ENCODE measurements around the gene ZNF71. TPM values are rescaled to one million over a fixed set of nuclear protein-coding genes. Genes with fewer than 3 reads are reported as not detected.
A peak's percentile ranks its signal among the peaks of the same experiment; 100 is the strongest.

Gene ZNF71
- total and polyA plus RNA-seq, 3 experiments from 2014 or later: 8.2 to 11.8 (median 8.4) TPM

DNA sequence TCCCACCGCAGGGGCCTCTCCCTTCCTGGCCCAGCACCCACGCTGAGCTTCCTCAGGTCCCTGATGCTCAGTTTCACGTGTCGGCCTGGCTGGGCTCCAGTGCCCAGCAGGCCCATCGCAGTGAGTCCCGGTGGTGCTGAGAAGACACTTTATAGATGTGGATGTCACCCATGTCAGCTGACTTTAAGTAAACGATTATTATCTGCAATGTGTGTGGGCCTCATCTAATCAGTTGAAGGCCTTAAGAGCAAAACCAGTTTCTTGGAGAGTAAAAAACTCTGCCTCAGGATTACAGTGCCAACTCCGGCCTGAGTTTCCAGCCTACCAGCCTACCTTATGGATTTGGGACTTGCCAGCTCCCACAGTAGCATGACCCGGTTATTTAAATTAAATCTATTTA lies 30.6 kb downstream of the ZNF71 start:
- Mint-ChIP-seq H3K27me3 (no peaks in the 10 kb centered on the region), H3K27ac (no peak overlapping the region), H3K4me3 (no peak overlapping the region), H3K9me3 (peaks cover 39 to 90% (median 73%) of the 10 kb centered on the region in 5 donors), H3K4me1 (no peaks in the 10 kb centered on the region), H3K36me3 (peaks cover 22 to 57% (median 48%) of the 10 kb centered on the region in 3 donors)
- ChIA-PET CTCF (no interaction called here), POLR2A (no interaction called here)
- Histone ChIP-seq H3K4me3 (ENCODE audit: low read length) (no peak overlapping the region), H3K27me3 (ENCODE audit: insufficient read depth, low read length, poor library complexity, severe bottlenecking) (no peaks in the 10 kb centered on the region), H3K27ac (ENCODE audit: low read depth, low read length) (no peak overlapping the region), H3K36me3 (ENCODE audit: insufficient read depth, low read length) (peaks cover 19% of the 10 kb centered on the region), H3K4me1 (ENCODE audit: insufficient read depth, low read length) (no peaks in the 10 kb centered on the region), H3K9me3 (ENCODE audit: low read length) (peaks cover 45% of the 10 kb centered on the region)
- no peak for DNase-seq

- no peak overlapping the region for H3K4me3 Mint-ChIP-seq
- Histone ChIP-seq H3K4me1 (ENCODE audit: insufficient read depth, low read length) (no peaks in the 10 kb centered on the region), H3K36me3 (ENCODE audit: insufficient read depth, low read length) (no peaks in the 10 kb centered on the region), H3K9me3 (ENCODE audit: low read length) (peaks cover 21% of the 10 kb centered on the region), H3K4me3 (ENCODE audit: low read length) (no peak overlapping the region), H3K27ac (ENCODE audit: low read depth, low read length) (no peak overlapping the region), H3K27me3 (ENCODE audit: insufficient read depth, low read length, poor library complexity, severe bottlenecking) (no peaks in the 10 kb centered on the region)
- no peak overlapping the region for H3K27ac Mint-ChIP-seq
- ChIA-PET POLR2A (no interaction called here), CTCF (no interaction called here)
- peaks cover 42 to 90% (median 68%) of the 10 kb centered on the region in 5 donors for H3K9me3 Mint-ChIP-seq
- H3K36me3 Mint-ChIP-seq: peaks cover 4 to 28% (median 7%) of the 10 kb centered on the region in 3 donors
- H3K27me3 Mint-ChIP-seq: no peaks in the 10 kb centered on the region
- DNase-seq: no peak
- no peaks in the 10 kb centered on the region for H3K4me1 Mint-ChIP-seq
Measured at GRCh38 chr19:56633021-56633420, 37.9 kb downstream of the ZNF71 start.

DNA sequence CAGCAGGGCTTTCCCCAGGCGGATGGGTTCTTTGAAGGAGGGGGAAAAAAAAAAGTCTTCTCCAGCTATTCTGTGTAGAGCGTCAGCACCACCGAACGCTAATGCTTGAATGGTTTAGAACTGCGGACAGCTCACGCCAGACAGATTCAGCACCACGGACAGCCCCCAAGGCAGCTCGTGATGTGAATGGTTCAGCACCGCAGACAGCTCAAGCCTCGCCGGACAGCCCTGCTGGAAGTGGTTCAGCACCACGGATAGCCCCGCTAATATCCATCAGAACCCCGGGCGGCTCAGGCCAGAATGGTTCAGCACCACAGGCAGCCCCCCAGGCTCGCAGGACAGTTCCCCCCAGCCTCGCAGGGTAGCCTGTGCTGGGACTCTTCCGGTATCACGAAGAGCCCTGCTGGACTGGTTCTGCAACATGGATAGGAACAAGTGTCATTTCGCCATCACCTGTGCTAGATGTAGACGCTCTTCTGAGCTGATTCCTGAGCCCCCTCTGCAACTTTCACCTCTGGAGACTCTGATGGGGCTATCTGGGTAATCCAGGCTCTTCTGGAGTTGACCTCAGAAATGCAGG lies 43.0 kb downstream of the ZNF71 start:
- Mint-ChIP-seq H3K36me3 (peaks cover 3 to 23% (median 5%) of the 10 kb centered on the region in 3 donors), H3K27ac (no peak overlapping the region), H3K9me3 (peaks cover 46 to 82% (median 60%) of the 10 kb centered on the region in 5 donors), H3K4me1 (no peaks in the 10 kb centered on the region), H3K27me3 (peaks cover 4 to 5% of the 10 kb centered on the region in 2 donors), H3K4me3 (no peak overlapping the region)
- Histone ChIP-seq H3K36me3 (ENCODE audit: insufficient read depth, low read length) (no peaks in the 10 kb centered on the region), H3K27me3 (ENCODE audit: insufficient read depth, low read length, poor library complexity, severe bottlenecking) (no peaks in the 10 kb centered on the region), H3K4me1 (ENCODE audit: insufficient read depth, low read length) (no peaks in the 10 kb centered on the region), H3K27ac (ENCODE audit: low read depth, low read length) (no peak overlapping the region), H3K4me3 (ENCODE audit: low read length) (no peak overlapping the region), H3K9me3 (ENCODE audit: low read length) (peaks cover 17% of the 10 kb centered on the region)
- POLR2A ChIA-PET: no interaction called here
- DNase-seq: peak in 1 of 5 donors; percentile 51
- CTCF ChIA-PET: no interaction called here

GRCh38 chr19:56639217-56639616 lies 44.1 kb downstream of the ZNF71 start:
- Histone ChIP-seq H3K4me1 (ENCODE audit: insufficient read depth, low read length) (no peaks in the 10 kb centered on the region), H3K27me3 (ENCODE audit: insufficient read depth, low read length, poor library complexity, severe bottlenecking) (no peaks in the 10 kb centered on the region), H3K9me3 (ENCODE audit: low read length) (peaks cover 13% of the 10 kb centered on the region), H3K4me3 (ENCODE audit: low read length) (no peak overlapping the region), H3K27ac (ENCODE audit: low read depth, low read length) (no peak overlapping the region), H3K36me3 (ENCODE audit: insufficient read depth, low read length) (no peaks in the 10 kb centered on the region)
- H3K9me3 Mint-ChIP-seq: peaks cover 42 to 79% (median 60%) of the 10 kb centered on the region in 5 donors
- ChIA-PET CTCF (no interaction called here), POLR2A (no interaction called here)
- H3K4me1 Mint-ChIP-seq: no peaks in the 10 kb centered on the region
- no peak for DNase-seq
- no peak overlapping the region for H3K4me3 Mint-ChIP-seq
- H3K27me3 Mint-ChIP-seq: peaks cover 4 to 13% of the 10 kb centered on the region in 2 donors
- H3K36me3 Mint-ChIP-seq: peaks cover 4 to 25% (median 7%) of the 10 kb centered on the region in 3 donors
- H3K27ac Mint-ChIP-seq: no peak overlapping the region

- Histone ChIP-seq H3K4me3 (ENCODE audit: low read length) (no peak within 1 kb of the TSS), H3K9me3 (ENCODE audit: low read length) (peaks cover 19% of the 10 kb centered on the region), H3K4me1 (ENCODE audit: insufficient read depth, low read length) (no peaks in the 10 kb centered on the region), H3K36me3 (ENCODE audit: insufficient read depth, low read length) (no peaks in the 10 kb centered on the region), H3K27ac (ENCODE audit: low read depth, low read length) (no peak within 1 kb of the TSS), H3K27me3 (ENCODE audit: insufficient read depth, low read length, poor library complexity, severe bottlenecking) (no peaks in the 10 kb centered on the region)
- peaks cover 4 to 41% (median 5%) of the 10 kb centered on the region in 3 donors for H3K36me3 Mint-ChIP-seq
- ChIA-PET CTCF (no interaction called here), POLR2A (no interaction called here)
- peaks cover 16 to 17% of the 10 kb centered on the region in 2 donors for H3K27me3 Mint-ChIP-seq
- H3K9me3 Mint-ChIP-seq: peaks cover 30 to 76% (median 71%) of the 10 kb centered on the region in 5 donors
- no peak for DNase-seq
- H3K4me3 Mint-ChIP-seq: no peak within 1 kb of the TSS
- H3K27ac Mint-ChIP-seq: no peak within 1 kb of the TSS
- no peaks in the 10 kb centered on the region for H3K4me1 Mint-ChIP-seq
Measured at GRCh38 chr19:56642711-56643459, 47.8 kb downstream of the ZNF71 start, which contains the start of gene SMIM17. SMIM17 (plus strand) TSS chr19:56643159; CDS start chr19:56645668, 2,509 bp downstream.

DNA sequence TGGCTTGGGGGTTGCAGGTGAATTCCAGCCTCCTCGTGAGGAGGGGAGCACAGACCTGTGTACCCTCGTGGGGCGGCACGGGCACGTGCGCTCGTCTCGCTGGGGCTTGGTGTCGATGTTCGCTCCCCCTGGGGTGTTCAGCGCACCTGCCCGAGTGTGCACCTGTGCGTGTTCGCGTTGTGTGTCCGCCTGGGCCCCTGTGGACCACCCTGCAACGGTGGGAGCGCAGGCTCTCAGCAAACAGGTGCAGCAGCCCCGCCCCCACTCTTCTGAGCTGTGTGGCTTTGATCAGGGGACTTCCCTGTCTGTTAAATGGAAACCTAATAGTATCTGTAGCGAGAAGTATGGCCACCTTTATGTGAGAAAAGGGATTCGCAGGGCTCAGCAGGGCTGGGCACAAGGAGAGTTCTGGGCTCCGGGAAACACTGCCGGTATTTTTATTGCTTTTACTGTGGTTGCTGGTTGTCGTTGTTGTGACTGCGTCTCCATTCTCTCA lies 48.4 kb downstream of the ZNF71 start:
- no peaks in the 10 kb centered on the region for H3K4me1 Mint-ChIP-seq
- Histone ChIP-seq H3K4me1 (ENCODE audit: insufficient read depth, low read length) (no peaks in the 10 kb centered on the region), H3K4me3 (ENCODE audit: low read length) (no peak overlapping the region), H3K27ac (ENCODE audit: low read depth, low read length) (no peak overlapping the region), H3K9me3 (ENCODE audit: low read length) (peaks cover 23% of the 10 kb centered on the region), H3K36me3 (ENCODE audit: insufficient read depth, low read length) (no peaks in the 10 kb centered on the region), H3K27me3 (ENCODE audit: insufficient read depth, low read length, poor library complexity, severe bottlenecking) (no peaks in the 10 kb centered on the region)
- no peak for DNase-seq
- peaks cover 28 to 76% (median 71%) of the 10 kb centered on the region in 5 donors for H3K9me3 Mint-ChIP-seq
- no peak overlapping the region for H3K27ac Mint-ChIP-seq
- peaks cover 16 to 17% of the 10 kb centered on the region in 2 donors for H3K27me3 Mint-ChIP-seq
- CTCF ChIA-PET: no interaction called here
- POLR2A ChIA-PET: no interaction called here
- H3K36me3 Mint-ChIP-seq: peaks cover 4 to 46% (median 5%) of the 10 kb centered on the region in 3 donors
- H3K4me3 Mint-ChIP-seq: no peak overlapping the region

GRCh38 chr19:56654151-56654550 lies 59.0 kb downstream of the ZNF71 start:
- ChIA-PET POLR2A (no interaction called here), CTCF (no interaction called here)
- no peak overlapping the region for H3K27ac Mint-ChIP-seq

DNA sequence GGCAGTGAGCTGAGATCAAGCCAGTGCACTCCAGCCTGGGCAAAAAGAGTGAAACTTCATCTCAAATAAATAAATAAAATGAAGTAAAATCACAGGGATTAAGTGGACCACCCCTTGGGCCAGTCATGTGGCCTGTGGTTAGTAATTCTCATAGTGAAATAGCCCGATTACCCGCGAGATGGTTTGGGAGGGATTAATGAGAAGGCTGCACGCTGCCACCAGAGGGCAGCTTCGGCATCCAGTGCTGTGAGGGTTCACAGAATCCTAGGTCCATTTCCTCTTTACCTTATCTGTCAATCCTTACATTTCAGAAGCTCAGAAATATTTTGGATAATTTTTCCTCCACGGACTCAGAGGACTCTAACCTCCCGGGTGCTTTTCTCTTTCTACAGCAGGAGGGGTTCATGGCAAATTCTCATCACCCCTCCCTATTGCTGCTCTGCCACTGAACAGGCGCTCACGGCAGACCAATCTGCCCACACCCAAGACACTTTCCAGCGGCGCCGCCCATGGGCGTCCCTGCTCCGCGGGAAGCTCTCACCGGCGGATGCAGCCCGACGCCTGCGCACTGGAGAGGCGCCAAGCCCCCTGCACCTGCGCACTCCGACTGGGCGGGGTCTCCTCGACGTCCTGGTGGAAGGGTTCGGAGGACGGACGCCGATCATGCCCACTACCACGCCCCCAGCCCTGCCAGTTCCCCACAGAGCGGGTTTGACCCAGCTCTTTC lies 65.4 kb downstream of the ZNF71 start:
- Histone ChIP-seq H3K4me3 (ENCODE audit: low read length) (no peak overlapping the region), H3K27ac (ENCODE audit: low read depth, low read length) (no peak overlapping the region), H3K4me1 (ENCODE audit: insufficient read depth, low read length) (no peaks in the 10 kb centered on the region), H3K9me3 (ENCODE audit: low read length) (peaks cover 16% of the 10 kb centered on the region), H3K27me3 (ENCODE audit: insufficient read depth, low read length, poor library complexity, severe bottlenecking) (no peaks in the 10 kb centered on the region), H3K36me3 (ENCODE audit: insufficient read depth, low read length) (no peaks in the 10 kb centered on the region)
- peaks cover 16 to 67% (median 41%) of the 10 kb centered on the region in 5 donors for H3K9me3 Mint-ChIP-seq
- no peak overlapping the region for H3K4me3 Mint-ChIP-seq
- DNase-seq: no peak
- CTCF ChIA-PET: no interaction called here
- H3K27me3 Mint-ChIP-seq: no peaks in the 10 kb centered on the region
- no peak overlapping the region for H3K27ac Mint-ChIP-seq
- H3K4me1 Mint-ChIP-seq: no peaks in the 10 kb centered on the region
- POLR2A ChIA-PET: no interaction called here
- H3K36me3 Mint-ChIP-seq: peaks cover 6 to 16% (median 7%) of the 10 kb centered on the region in 3 donors

More at GRCh38 chr19:56654151-56654550, 59.0 kb downstream of the ZNF71 start:
- no peaks in the 10 kb centered on the region for H3K9me3 ChIP-seq (ENCODE audit: low read length)
- peak overlapping the region in 1 of 7 donors; percentile 0 for H3K4me3 Mint-ChIP-seq
- no peaks in the 10 kb centered on the region for H3K4me1 ChIP-seq (ENCODE audit: insufficient read depth, low read length)
- peaks cover 0 to 2% of the 10 kb centered on the region in 2 donors for H3K27me3 Mint-ChIP-seq
- no peak for DNase-seq
- no peak overlapping the region for H3K4me3 ChIP-seq (ENCODE audit: low read length)
- no peak overlapping the region for H3K27ac ChIP-seq (ENCODE audit: low read depth, low read length)
- H3K27me3 ChIP-seq (ENCODE audit: insufficient read depth, low read length, poor library complexity, severe bottlenecking): no peaks in the 10 kb centered on the region
- peaks cover 1 to 11% (median 3%) of the 10 kb centered on the region in 3 donors for H3K36me3 Mint-ChIP-seq
- peaks cover 25 to 81% (median 55%) of the 10 kb centered on the region in 5 donors for H3K9me3 Mint-ChIP-seq
- H3K36me3 ChIP-seq (ENCODE audit: insufficient read depth, low read length): no peaks in the 10 kb centered on the region
- H3K4me1 Mint-ChIP-seq: no peaks in the 10 kb centered on the region
